H1 (cell line): ENCODE measurements around the gene EGFLAM. TPM values are rescaled to one million over a fixed set of nuclear protein-coding genes. Genes with fewer than 3 reads are reported as not detected.

ENCODE experiments used
- EGR1 ChIP-seq: IDR thresholded peaks from 2 replicates; pipeline ENCODE4 v1.6.1; 2011; ENCODE audit warnings: low read depth, low read length, borderline replicate concordance
- POLR2AphosphoS5 ChIP-seq: IDR thresholded peaks from 2 replicates; pipeline ENCODE4 v1.6.1; 2011; ENCODE audit warnings: low read depth, low read length
- SAP30 ChIP-seq: fragments of 300-600 bp; sonication (generic); IDR thresholded peaks from 2 replicates; pipeline ENCODE4 v1.7.1; 2012; ENCODE audit warnings: low read length, moderate library complexity, mild to moderate bottlenecking, inconsistent platforms; ENCODE audit not compliant: insufficient read depth, insufficient replicate concordance
- SIRT6 ChIP-seq: IDR thresholded peaks from one replicate; pipeline ENCODE4 v1.7.1; 2012; ENCODE audit warnings: low read length, inconsistent platforms
- SIX5 ChIP-seq: IDR thresholded peaks from 2 replicates; pipeline ENCODE4 v1.6.1; 2011; ENCODE audit warnings: mild to moderate bottlenecking, low read depth, low read length
- TAF1 ChIP-seq: IDR thresholded peaks from 2 replicates; pipeline ENCODE4 v1.6.1; 2011; ENCODE audit warnings: mild to moderate bottlenecking, low read depth, low read length
- YY1 ChIP-seq: IDR thresholded peaks from 2 replicates; pipeline ENCODE4 v1.6.1; 2011; ENCODE audit warnings: low read depth, mild to moderate bottlenecking, low read length
- ZNF274 ChIP-seq: IDR thresholded peaks from 2 replicates; pipeline ENCODE4 v1.7.0; 2012; ENCODE audit warnings: low read length, borderline replicate concordance; ENCODE audit errors: extremely low read depth
- polyA plus RNA-seq, 7 experiments: library from polyadenylated mRNA; depleted of rRNA in 3 of 7; stranded (reverse) in 5 of 7; unstranded in 2 of 7; fragments of >200 nt in 5 of 7; fragments of 200-250 nt in 2 of 7; gene quantifications; 1 replicate in 5 of 7; 2 replicates in 1 of 7; 4 replicates in 1 of 7; pipeline versions ENCODE4 v1.2.1 to v1.2.3, GENCODE V29; 2011 to 2013; ENCODE audit warnings: missing spikeins in 2 of 7, mixed read lengths in 2 of 7
- total RNA-seq: library from RNA; stranded (reverse); fragmentation: NEBNext Ultra II Directional; extraction: Animal tissue kit (Norgen Biotek cat#: 25700); gene quantifications from 2 replicates; pipeline ENCODE4 v1.2.1, GENCODE V29; 2021

Gene EGFLAM
- total and polyA plus RNA-seq, 2 of the 8 experiments (the other 6 are each of a cell fraction or from before 2014, with no cell fraction given), result 0.20 to 0.24 TPM

- TF ChIP-seq POLR2AphosphoS5 (no peak), SIRT6 (no peak), EGR1 (no peak), SAP30 (no peak), YY1 (no peak), TAF1 (no peak), SIX5 (no peak), ZNF274 (no peak)
Measured at GRCh38 chr5:38426490-38426889, 168.1 kb downstream of the EGFLAM start (continued).
